Measurements from ENCODE around the gene PRMT2.

Gene PRMT2

DNA sequence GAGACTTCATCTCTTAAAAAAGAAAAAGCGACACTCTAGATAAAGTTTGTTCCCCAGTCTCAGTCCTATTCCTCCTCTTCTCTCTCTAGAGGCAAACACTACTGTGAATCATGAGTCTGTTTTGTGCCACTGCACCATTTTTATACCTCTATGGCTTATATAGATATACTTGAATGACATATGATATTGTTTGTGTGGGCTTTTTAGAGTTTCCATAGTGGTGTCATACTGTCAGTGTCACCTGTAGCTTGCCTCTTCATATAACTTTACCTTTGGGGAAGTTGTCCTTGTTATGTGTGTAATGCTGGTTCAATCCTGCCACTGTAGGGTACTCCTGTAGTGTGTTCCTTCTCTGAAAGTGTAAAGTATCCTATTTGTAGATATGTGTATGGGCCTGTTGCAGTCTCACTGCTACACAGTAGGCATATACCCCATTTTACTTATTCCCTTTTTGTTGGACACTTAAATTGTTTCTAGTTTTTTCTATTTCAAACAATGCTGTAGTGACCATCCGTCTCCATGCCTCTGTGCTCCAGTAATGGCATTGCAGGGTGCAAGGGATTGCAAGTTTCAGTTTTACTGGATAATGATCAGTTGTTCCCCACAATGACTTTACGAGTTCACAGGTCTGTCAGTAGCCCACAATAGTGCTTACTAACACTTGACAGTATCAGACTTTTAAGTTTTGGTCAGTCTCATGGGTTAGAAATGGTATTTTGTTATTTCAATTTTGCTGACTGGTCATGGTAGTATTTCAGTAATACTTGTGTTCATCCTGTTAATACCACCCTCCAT lies 2.7 kb downstream of the PRMT2 start:
- Histone ChIP-seq H3K4me3 (replicated peaks; ENCODE audit: low read depth, low read length) (no peak overlapping the region), H3K27me3 (replicated peaks; ENCODE audit: control insufficient read depth, insufficient read depth, low read length) (no peaks in the 10 kb centered on the region), H3K36me3 (ENCODE audit: control insufficient read depth, insufficient read depth, low read length) (no peaks in the 10 kb centered on the region; the same call in 1 of the 2 replicates)
- no peak for DNase-seq (ENCODE audit: extremely low read depth, insufficient read length)
- TF ChIP-seq, protein P1, sequence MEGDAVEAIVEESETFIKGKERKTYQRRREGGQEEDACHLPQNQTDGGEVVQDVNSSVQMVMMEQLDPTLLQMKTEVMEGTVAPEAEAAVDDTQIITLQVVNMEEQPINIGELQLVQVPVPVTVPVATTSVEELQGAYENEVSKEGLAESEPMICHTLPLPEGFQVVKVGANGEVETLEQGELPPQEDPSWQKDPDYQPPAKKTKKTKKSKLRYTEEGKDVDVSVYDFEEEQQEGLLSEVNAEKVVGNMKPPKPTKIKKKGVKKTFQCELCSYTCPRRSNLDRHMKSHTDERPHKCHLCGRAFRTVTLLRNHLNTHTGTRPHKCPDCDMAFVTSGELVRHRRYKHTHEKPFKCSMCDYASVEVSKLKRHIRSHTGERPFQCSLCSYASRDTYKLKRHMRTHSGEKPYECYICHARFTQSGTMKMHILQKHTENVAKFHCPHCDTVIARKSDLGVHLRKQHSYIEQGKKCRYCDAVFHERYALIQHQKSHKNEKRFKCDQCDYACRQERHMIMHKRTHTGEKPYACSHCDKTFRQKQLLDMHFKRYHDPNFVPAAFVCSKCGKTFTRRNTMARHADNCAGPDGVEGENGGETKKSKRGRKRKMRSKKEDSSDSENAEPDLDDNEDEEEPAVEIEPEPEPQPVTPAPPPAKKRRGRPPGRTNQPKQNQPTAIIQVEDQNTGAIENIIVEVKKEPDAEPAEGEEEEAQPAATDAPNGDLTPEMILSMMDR (IDR thresholded peaks at IDR 0.05; ENCODE audit: insufficient read depth, low read length, poor library complexity, severe bottlenecking): no peak

DNA sequence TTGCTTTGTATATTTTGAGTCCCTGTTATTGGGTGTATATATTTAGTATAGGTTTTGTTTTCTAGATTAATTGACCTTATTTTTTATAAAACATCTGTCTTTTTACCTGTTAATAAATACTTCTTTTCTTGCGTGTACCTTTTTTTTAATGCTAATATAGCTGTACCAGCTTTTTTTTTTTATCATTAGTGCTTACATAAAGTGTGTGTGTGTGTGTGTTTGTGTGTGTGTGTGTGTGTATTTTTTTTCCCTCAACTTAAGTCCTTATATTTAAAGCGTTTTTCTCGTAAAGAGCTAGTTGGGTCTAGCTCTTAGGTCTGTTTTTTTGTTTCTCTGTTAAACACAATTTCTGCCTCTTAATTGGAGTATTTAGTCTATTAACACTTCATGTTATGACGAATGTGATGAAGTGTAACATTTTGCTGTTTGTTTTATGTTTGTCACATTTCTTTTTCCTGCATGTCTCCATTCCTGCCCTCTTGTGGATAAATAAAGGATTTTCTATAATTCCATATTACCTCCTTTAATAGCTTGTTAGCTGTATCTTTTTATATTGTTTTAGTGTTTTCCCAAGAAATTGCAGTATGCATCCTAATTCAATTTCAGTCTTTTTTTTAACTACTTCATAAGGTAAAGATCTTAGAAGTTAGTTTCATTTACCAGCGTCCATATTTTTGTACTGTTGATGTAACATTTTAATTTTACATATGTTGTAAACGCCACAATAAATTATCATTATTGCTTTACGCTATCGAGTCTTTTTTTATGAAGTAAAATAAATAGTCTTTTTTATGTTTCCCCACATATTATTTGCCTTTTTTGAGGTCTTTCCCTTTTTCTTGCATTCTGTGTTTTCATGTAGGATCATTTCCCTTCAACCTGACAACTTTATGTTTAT lies 4.3 kb downstream of the PRMT2 start:
- no peaks in the 10 kb centered on the region for H3K27me3 ChIP-seq (replicated peaks; ENCODE audit: control insufficient read depth, insufficient read depth, low read length)
- no peak overlapping the region for H3K4me3 ChIP-seq (replicated peaks; ENCODE audit: low read depth, low read length)
- DNase-seq (ENCODE audit: extremely low read depth, insufficient read length): no peak
- H3K36me3 ChIP-seq (ENCODE audit: control insufficient read depth, insufficient read depth, low read length): peaks cover 5% of the 10 kb centered on the region
- TF ChIP-seq, protein P1 (IDR thresholded peaks at IDR 0.05; ENCODE audit: insufficient read depth, low read length, poor library complexity, severe bottlenecking): no peak

DNA sequence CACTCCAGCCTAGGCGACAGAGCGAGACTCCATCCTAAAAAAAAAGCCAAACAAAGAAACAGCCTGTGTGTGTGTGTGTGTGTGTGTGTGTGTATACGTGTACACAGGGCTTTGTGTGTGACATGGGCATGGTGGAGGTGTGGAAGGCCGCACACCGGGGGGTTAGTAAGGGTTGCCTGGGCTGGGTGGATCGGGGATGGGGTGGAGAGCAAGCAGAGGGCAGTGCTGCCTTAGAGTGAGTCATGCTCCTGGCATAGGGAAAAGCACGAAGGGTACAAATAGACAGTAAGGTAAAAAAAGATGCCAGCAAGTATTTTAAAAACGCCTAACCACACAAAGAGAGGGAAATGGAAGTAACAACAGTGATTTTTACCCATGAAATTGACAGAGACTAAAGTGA lies 6.2 kb downstream of the PRMT2 start:
- Histone ChIP-seq H3K27me3 (replicated peaks; ENCODE audit: control insufficient read depth, insufficient read depth, low read length) (no peaks in the 10 kb centered on the region), H3K4me3 (replicated peaks; ENCODE audit: low read depth, low read length) (no peak overlapping the region), H3K36me3 (ENCODE audit: control insufficient read depth, insufficient read depth, low read length) (peaks cover 8% of the 10 kb centered on the region)
- TF ChIP-seq, protein P1 (IDR thresholded peaks at IDR 0.05; ENCODE audit: insufficient read depth, low read length, poor library complexity, severe bottlenecking): no peak
- no peak for DNase-seq (ENCODE audit: extremely low read depth, insufficient read length)

DNA sequence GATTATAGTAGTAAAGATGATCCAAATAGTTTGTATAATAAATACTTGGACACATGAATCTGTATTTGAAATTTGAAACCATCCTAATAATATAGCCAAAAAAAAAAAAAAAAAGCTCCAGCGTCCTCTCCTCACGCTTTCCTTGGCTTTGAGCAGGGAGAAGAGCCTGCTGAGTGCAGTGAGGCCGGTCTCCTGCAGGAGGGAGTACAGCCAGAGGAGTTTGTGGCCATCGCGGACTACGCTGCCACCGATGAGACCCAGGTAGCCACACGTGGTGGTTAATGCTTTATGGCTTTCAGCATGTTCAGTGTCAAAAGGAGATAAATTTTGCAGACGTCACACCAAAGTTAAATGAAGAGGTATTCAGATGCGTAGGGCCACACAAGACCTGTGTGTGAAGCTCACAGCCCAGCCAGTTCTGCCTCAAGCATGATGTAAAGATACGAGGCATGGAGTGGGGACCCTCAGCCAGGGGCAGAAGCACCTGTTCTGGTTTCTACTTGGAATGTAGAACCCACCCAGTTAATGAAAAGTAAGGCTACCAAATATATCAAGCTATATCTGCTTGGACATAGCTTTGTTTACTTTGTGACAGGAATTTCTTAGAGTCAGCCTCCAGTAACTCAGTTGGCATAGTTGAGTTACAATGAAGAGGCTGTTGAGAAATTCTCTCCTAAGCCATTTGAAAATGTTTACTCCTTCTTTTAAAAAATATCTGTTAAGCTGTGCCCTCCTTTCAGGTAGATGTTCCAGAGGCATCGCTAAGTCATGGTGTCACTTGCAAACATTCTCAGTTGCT lies 8.1 kb downstream of the PRMT2 start:
- Histone ChIP-seq H3K36me3 (ENCODE audit: control insufficient read depth, insufficient read depth, low read length) (peaks cover 12% of the 10 kb centered on the region), H3K4me3 (replicated peaks; ENCODE audit: low read depth, low read length) (no peak overlapping the region), H3K27me3 (replicated peaks; ENCODE audit: control insufficient read depth, insufficient read depth, low read length) (no peaks in the 10 kb centered on the region)
- TF ChIP-seq, protein P1 (IDR thresholded peaks at IDR 0.05; ENCODE audit: insufficient read depth, low read length, poor library complexity, severe bottlenecking): no peak
- no peak for DNase-seq (ENCODE audit: extremely low read depth, insufficient read length)

DNA sequence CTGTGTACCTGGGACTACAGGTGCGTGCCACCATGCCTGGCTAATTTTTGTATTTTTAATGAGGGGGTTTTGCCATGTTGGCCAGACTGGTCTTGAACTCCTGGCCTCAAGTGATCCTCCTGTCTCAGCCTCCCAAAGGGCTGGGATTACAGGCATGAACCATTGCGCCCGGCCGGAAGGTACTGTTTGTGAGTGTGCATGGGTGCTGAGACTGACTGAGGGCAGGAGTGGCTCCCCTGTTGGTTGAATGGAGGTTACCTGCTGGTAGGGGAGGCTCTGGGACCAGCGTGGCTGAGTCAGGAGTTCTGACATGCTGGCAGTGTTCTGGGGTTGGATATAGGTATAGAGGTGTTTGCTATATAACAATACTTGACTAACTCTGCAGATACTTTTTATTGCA lies 10.4 kb downstream of the PRMT2 start:
- no peaks in the 10 kb centered on the region for H3K27me3 ChIP-seq (replicated peaks; ENCODE audit: control insufficient read depth, insufficient read depth, low read length)
- H3K36me3 ChIP-seq (ENCODE audit: control insufficient read depth, insufficient read depth, low read length): peaks cover 29% of the 10 kb centered on the region
- TF ChIP-seq, protein P1 (IDR thresholded peaks at IDR 0.05; ENCODE audit: insufficient read depth, low read length, poor library complexity, severe bottlenecking): no peak
- no peak overlapping the region for H3K4me3 ChIP-seq (replicated peaks; ENCODE audit: low read depth, low read length)
- DNase-seq (ENCODE audit: extremely low read depth, insufficient read length): no peak
